ENCODE measurements around the gene EVI5. TPM values are rescaled to one million over a fixed set of nuclear protein-coding genes. Genes with fewer than 3 reads are reported as not detected.

Gene EVI5
- total and polyA plus RNA-seq, 10 of the 15 experiments (the other 5 are each of a cell fraction or from before 2014, with no cell fraction given), result 0.27 to 6.8 (median 1.7) TPM

DNA sequence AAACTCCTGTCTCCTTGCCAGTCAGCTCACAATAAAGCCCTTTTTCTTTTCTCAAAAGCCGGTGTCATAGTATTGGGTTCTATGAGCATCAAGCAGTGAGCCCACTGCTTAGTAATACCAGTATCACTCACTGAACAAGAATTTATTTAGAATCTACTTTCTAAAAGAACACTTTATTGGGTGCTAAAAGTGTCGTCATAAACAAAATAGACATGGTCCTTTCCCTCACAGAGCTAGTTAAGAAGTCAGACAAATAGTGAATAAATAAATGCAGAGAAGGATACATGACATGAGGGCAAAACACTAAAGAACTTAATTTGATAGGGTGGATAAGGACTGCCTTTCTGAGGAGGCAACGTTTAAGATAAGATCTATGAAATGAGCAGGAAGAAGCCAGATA is 32.2 kb downstream of the EVI5 start:
- RAD21 ChIA-PET (ENCODE audit: unreplicated experiment), result interaction anchor here (0.8 kb wide), 2 partner anchors 15 to 267 kb away, joined by 3 read pairs; no protein-coding TSS in a partner anchor
- no peak overlapping the region for H2AFZ ChIP-seq (ENCODE audit: control insufficient read depth, low read depth, low read length)
- H3K27me3 ChIP-seq (replicated peaks in 1 of 2; ENCODE audit: control insufficient read depth in 2 of 2, insufficient read depth in 2 of 2, low read length in 1 of 2), result no peaks in the 10 kb centered on the region
- TF ChIP-seq SP1 (IDR thresholded peaks at IDR 0.05; ENCODE audit: low read depth, low read length), result no peak
- no peak for TF ChIP-seq NR2F1 (conservative IDR thresholded peaks at IDR 0.05)
- no peak for TF ChIP-seq BACH1 (IDR thresholded peaks at IDR 0.05; ENCODE audit: borderline replicate concordance)
- no peak for TF ChIP-seq IKZF2 (IDR thresholded peaks at IDR 0.05)
- no peaks in the 10 kb centered on the region for H3K79me2 ChIP-seq (ENCODE audit: control insufficient read depth, insufficient read depth, low read length)
- H3K36me3 ChIP-seq (ENCODE audit: control insufficient read depth in 2 of 2, insufficient read depth in 2 of 2, low read length in 1 of 2), result no peaks in the 10 kb centered on the region
- intact Hi-C loops (cut with micrococcal nuclease; ENCODE audit: unreplicated experiment) (no loop called here), in situ Hi-C loops (cut with MboI) (no loop called here)
- H3K4me3 ChIP-seq, result no peak overlapping the region
- ATAC-seq (no peak), FAIRE-seq (no peak), DNase-seq (ENCODE audit: low read depth, low spot score) (no peak)
- 61% methylated on average over 3 of the region's 3 CpGs for WGBS (ENCODE audit: insufficient coverage, insufficient replicate concordance, low lambda C conversion rate, missing lambda C conversion rate)
- BruUV-seq (replicated peaks), result no TSS peak
- POLR2A ChIA-PET, result interaction anchor here (0.7 kb wide), 2 partner anchors 237 to 448 kb away, joined by 3 to 5 read pairs; no protein-coding TSS in a partner anchor
- CTCF ChIA-PET, result interaction anchor here (0.6 to 2.3 kb wide), 3 partner anchors 32 to 66 kb away, joined by 3 to 12 read pairs (median 4); partner anchors contain the start of gene EVI5
- no peak overlapping the region for H3K27ac ChIP-seq (ENCODE audit: control insufficient read depth, insufficient read depth)
- H3K9ac ChIP-seq (ENCODE audit: control insufficient read depth, insufficient read depth, low read length), result no peak overlapping the region
- no peaks in the 10 kb centered on the region; the same call in 2 of the 3 replicates for H3K9me3 ChIP-seq (replicated peaks; ENCODE audit: control insufficient read depth, insufficient read depth, low read length)
- H4K20me1 ChIP-seq (ENCODE audit: control insufficient read depth, insufficient read depth), result no peaks in the 10 kb centered on the region
- no peaks in the 10 kb centered on the region for H3K4me1 ChIP-seq (ENCODE audit: control insufficient read depth, insufficient read depth, low read length)
- SMC1A ChIA-PET (ENCODE audit: uncharacterized antibody, unreplicated experiment), result interaction anchor here (2.1 kb wide), 1 partner anchor 11 kb away, joined by 5 read pairs; no protein-coding TSS in a partner anchor
- no peak overlapping the region for H3K4me2 ChIP-seq (ENCODE audit: control insufficient read depth, insufficient read depth)

DNA sequence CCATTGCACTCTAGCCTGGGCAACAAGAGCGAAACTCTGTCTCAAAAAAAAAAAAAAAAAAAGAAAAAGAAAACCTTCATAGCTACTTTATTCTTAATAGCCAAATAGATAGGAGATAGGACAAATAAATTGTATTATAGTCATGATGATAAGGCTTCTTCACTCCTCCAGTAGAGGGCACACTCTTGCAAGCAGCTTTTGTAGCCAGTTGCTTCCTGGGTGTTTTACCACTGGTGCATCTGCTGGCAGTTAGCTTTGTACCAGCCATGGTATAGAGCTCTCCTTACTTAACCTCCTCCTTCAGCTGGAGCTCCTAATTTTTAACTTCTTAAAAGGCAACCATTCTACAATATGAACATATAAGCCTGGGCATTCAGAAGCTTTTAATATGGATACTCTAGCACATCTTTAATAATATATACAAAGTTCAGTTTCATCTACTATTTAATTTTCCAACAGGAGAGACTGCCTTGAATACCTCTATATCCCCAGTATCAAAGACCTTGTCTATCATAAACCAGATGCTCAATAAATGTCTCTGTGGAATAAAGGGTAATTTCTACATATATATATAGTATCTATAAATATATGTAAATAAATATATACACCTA is 35.8 kb downstream of the EVI5 start:
- DNase-seq (ENCODE audit: low read depth, low spot score) (no peak), ATAC-seq (peak; percentile 97), FAIRE-seq (no peak)
- Histone ChIP-seq H3K4me3 (no peak overlapping the region), H3K36me3 (ENCODE audit: control insufficient read depth in 2 of 2, insufficient read depth in 2 of 2, low read length in 1 of 2) (no peaks in the 10 kb centered on the region), H4K20me1 (ENCODE audit: control insufficient read depth, insufficient read depth) (no peaks in the 10 kb centered on the region), H3K79me2 (ENCODE audit: control insufficient read depth, insufficient read depth, low read length) (no peaks in the 10 kb centered on the region), H3K27me3 (replicated peaks in 1 of 2; ENCODE audit: control insufficient read depth in 2 of 2, insufficient read depth in 2 of 2, low read length in 1 of 2) (no peaks in the 10 kb centered on the region), H2AFZ (ENCODE audit: control insufficient read depth, low read depth, low read length) (no peak overlapping the region), H3K9ac (ENCODE audit: control insufficient read depth, insufficient read depth, low read length) (no peak overlapping the region), H3K27ac (ENCODE audit: control insufficient read depth, insufficient read depth) (no peak overlapping the region), H3K9me3 (replicated peaks; ENCODE audit: control insufficient read depth, insufficient read depth, low read length) (no peaks in the 10 kb centered on the region), H3K4me2 (ENCODE audit: control insufficient read depth, insufficient read depth) (no peak overlapping the region), H3K4me1 (ENCODE audit: control insufficient read depth, insufficient read depth, low read length) (no peaks in the 10 kb centered on the region)
- intact Hi-C loops (cut with micrococcal nuclease; ENCODE audit: unreplicated experiment), result loop anchor here (1.0 kb wide), 1 partner anchor 69 kb away; no protein-coding TSS in a partner anchor
- BruUV-seq (replicated peaks), result no TSS peak
- in situ Hi-C loops (cut with MboI), result loop anchor here (5.0 kb wide), 1 partner anchor 68 kb away; no protein-coding TSS in a partner anchor
- POLR2A ChIA-PET, result interaction anchor here (0.6 to 1.2 kb wide), 2 partner anchors 69 to 545 kb away, joined by 3 to 4 read pairs; no protein-coding TSS in a partner anchor
- CTCF ChIA-PET, result interaction anchor here (0.6 to 6.2 kb wide), 47 partner anchors 9 to 781 kb away, joined by 3 to 178 read pairs (median 4); partner anchors contain the start of genes EVI5 and RPL5
- TF ChIP-seq, protein P1, sequence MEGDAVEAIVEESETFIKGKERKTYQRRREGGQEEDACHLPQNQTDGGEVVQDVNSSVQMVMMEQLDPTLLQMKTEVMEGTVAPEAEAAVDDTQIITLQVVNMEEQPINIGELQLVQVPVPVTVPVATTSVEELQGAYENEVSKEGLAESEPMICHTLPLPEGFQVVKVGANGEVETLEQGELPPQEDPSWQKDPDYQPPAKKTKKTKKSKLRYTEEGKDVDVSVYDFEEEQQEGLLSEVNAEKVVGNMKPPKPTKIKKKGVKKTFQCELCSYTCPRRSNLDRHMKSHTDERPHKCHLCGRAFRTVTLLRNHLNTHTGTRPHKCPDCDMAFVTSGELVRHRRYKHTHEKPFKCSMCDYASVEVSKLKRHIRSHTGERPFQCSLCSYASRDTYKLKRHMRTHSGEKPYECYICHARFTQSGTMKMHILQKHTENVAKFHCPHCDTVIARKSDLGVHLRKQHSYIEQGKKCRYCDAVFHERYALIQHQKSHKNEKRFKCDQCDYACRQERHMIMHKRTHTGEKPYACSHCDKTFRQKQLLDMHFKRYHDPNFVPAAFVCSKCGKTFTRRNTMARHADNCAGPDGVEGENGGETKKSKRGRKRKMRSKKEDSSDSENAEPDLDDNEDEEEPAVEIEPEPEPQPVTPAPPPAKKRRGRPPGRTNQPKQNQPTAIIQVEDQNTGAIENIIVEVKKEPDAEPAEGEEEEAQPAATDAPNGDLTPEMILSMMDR (IDR thresholded peaks at IDR 0.05 in 2 of 3, conservative IDR thresholded peaks at IDR 0.05 in 1 of 3; ENCODE audit: control insufficient read depth in 2 of 3, extremely low read depth in 1 of 3, insufficient read depth in 1 of 3, low read depth in 3 of 3, low read length in 3 of 3), result peak; percentile 75 to 77 (median 77)
- TF ChIP-seq RAD21 (IDR thresholded peaks at IDR 0.05; ENCODE audit: insufficient read depth, low read depth, low read length), result peak; percentile 76
- TF ChIP-seq, protein P2, sequence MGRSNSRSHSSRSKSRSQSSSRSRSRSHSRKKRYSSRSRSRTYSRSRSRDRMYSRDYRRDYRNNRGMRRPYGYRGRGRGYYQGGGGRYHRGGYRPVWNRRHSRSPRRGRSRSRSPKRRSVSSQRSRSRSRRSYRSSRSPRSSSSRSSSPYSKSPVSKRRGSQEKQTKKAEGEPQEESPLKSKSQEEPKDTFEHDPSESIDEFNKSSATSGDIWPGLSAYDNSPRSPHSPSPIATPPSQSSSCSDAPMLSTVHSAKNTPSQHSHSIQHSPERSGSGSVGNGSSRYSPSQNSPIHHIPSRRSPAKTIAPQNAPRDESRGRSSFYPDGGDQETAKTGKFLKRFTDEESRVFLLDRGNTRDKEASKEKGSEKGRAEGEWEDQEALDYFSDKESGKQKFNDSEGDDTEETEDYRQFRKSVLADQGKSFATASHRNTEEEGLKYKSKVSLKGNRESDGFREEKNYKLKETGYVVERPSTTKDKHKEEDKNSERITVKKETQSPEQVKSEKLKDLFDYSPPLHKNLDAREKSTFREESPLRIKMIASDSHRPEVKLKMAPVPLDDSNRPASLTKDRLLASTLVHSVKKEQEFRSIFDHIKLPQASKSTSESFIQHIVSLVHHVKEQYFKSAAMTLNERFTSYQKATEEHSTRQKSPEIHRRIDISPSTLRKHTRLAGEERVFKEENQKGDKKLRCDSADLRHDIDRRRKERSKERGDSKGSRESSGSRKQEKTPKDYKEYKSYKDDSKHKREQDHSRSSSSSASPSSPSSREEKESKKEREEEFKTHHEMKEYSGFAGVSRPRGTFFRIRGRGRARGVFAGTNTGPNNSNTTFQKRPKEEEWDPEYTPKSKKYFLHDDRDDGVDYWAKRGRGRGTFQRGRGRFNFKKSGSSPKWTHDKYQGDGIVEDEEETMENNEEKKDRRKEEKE (IDR thresholded peaks at IDR 0.05), result no peak
- peak; percentile 56; the same call in 1 of the 2 replicates for TF ChIP-seq SMC3 (IDR thresholded peaks at IDR 0.05; ENCODE audit: borderline replicate concordance, low read length)
- SMC1A ChIA-PET (ENCODE audit: uncharacterized antibody, unreplicated experiment), result interaction anchor here (0.9 to 2.6 kb wide), 15 partner anchors 9 to 749 kb away, joined by 3 to 56 read pairs (median 3); no protein-coding TSS in a partner anchor
- WGBS (ENCODE audit: insufficient coverage, insufficient replicate concordance, low lambda C conversion rate, missing lambda C conversion rate), result no CpG with 5 or more reads among the region's 1 CpG
- RAD21 ChIA-PET (ENCODE audit: unreplicated experiment), result interaction anchor here (0.6 to 3.1 kb wide), 9 partner anchors 23 to 439 kb away, joined by 3 to 65 read pairs (median 4); partner anchors contain the start of gene RPL5
